GM12874 (cell line): ENCODE measurements around the gene ZFYVE28.

Experiments
- TF ChIP-seq, protein P1 (sequence below): IDR thresholded peaks from 2 replicates; pipeline ENCODE4 v1.5.1; 2011; ENCODE audit warnings: low read depth, mild to moderate bottlenecking, control low read depth, low read length, moderate library complexity; ENCODE audit not compliant: insufficient read depth

ZFYVE28 gene

DNA sequence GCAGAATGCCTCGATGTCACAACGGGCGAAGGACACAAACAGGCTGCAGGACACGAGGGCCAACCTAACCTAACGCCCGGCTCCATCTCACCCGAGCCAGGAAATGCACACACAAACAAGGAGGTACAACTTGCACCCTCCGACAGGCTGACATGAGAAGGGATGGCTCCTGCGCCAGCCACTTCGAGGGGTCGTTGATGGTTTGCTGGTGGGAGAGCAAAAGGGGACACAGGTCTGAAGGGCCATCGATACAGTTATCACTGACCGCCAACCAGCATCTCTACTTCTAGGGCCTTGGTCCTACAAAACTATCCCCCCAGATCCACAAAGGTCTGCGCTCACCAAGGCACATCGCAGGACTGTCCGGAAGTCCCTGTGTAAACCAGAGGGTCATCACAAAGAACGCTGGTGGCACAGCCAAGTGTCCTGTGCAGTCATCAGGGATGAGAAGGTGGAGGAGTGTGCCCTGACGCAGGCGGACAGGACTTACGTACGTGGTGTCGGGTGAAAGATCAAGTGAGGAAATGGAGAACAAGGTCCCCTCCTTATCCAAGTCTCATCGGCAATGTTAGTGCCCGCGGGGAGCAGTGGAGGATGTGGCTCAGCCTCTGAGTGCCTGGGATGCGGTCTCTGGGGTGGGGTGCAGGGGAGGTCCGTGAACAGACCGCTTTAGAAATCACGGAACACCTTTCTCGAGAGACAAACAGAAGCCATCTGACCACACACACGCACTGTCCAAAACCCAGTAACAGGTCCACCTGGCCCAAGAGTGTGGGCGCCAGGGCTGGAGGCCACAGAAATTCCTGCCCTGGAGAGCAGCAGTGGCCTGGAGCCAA, 163.6 kb downstream of the ZFYVE28 start:
- TF ChIP-seq, protein P1, sequence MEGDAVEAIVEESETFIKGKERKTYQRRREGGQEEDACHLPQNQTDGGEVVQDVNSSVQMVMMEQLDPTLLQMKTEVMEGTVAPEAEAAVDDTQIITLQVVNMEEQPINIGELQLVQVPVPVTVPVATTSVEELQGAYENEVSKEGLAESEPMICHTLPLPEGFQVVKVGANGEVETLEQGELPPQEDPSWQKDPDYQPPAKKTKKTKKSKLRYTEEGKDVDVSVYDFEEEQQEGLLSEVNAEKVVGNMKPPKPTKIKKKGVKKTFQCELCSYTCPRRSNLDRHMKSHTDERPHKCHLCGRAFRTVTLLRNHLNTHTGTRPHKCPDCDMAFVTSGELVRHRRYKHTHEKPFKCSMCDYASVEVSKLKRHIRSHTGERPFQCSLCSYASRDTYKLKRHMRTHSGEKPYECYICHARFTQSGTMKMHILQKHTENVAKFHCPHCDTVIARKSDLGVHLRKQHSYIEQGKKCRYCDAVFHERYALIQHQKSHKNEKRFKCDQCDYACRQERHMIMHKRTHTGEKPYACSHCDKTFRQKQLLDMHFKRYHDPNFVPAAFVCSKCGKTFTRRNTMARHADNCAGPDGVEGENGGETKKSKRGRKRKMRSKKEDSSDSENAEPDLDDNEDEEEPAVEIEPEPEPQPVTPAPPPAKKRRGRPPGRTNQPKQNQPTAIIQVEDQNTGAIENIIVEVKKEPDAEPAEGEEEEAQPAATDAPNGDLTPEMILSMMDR: no peak

DNA sequence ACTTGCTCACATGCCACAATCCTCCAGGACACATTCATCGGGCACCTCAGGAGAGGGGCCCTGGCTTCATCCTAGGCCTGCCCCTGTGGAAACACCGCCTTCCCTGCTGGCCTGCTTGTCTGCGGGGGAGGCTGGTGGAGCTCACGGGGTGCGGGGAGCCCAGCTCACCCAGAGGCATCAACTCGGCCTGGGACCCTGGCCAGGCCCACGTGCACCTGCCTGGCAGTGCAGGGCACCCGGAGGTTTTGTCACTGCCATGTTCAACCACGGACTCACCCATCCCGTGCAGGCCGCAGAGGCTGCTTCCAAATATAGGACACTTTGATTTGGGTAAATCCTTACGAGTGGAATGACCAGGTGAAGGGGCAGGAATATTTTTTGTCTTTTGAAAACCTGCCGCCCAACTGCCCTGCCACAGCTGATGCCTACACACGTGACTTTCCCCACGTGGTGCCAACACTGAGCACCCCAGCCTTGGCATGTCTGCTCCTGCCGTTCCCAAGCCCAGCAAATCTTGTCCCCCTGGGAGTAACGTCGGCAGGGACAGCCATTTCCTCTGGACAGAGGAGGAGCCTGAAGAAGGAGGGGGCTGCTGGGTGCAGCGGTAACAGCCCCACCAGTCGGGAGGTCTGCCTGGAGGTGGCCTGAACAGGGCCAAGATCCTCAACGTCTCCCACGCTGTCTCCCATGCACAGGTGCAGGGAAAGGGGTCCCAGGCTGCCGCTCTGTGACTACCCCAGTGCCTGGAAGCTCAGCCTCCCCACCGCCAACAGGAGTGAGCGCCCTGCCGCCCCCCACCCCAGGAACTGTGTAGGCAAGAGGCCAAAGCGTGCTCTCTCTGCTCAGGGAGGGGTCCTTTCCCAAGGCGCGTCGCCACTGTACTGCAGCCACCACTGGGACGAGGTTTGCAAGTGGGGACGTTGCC, 165.0 kb downstream of the ZFYVE28 start:
- TF ChIP-seq, protein P1: no peak

DNA sequence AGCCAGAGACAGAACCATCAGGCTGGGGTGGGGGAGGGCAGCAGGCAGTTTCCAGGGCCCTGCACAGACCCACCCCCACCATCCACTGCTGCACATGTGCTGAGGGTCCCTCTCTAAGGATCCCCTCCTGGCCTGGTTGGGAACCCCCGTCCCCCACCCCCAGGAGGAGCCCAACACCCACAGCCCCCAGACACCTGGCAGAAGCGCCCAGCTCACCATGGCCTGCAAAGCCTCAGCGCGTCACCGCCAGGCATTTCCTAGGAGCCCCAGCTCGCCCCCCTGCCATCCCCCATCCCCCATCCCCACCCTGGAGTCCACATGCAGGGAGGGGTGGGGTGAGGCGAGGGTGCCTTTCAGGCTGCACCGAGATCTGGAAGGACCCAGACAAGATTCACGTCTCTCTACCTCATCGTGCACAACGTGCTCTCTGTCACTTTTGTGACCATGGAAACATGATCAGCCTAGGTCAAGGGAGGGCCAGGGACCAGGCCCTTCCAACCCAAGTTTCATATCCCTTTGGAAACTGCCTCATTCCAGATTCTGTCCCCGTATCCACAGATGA, 165.8 kb downstream of the ZFYVE28 start:
- TF ChIP-seq, protein P1: no peak

DNA sequence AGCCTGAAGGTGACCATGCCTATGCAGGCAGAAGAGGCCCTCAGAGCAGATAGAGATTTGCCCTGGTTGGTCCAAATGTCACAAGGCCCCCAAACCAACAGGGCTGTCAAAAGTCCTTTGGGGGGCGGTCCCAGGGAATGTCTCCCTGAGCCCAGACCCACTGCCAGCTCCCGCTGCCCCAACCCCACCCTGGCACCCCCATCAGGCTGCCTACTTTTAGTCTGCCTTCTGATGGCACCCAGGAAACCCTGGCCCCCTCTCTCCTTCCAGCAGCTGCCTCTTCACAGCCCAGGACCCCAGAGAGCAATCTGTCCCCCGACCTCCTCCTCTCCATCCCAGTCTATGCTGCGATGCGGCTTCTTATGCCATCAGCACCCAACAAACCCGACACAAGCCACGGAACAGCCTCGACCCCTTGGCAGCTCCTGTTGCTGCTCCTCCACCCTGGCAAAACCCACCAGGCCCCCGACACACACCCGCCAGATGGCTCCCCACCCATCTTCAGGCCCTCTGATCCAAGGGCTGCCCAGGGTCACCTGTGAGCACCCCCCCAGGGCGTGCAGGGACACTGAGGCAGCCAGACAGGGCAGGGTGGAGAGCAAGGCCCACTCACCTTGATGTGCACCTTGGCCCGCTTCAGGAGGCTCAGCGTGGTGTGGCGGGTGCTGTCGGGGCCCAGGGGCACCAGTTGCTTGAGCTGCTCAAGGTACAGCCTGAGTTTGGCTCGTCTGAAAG, 166.5 kb downstream of the ZFYVE28 start:
- TF ChIP-seq, protein P1: no peak

DNA sequence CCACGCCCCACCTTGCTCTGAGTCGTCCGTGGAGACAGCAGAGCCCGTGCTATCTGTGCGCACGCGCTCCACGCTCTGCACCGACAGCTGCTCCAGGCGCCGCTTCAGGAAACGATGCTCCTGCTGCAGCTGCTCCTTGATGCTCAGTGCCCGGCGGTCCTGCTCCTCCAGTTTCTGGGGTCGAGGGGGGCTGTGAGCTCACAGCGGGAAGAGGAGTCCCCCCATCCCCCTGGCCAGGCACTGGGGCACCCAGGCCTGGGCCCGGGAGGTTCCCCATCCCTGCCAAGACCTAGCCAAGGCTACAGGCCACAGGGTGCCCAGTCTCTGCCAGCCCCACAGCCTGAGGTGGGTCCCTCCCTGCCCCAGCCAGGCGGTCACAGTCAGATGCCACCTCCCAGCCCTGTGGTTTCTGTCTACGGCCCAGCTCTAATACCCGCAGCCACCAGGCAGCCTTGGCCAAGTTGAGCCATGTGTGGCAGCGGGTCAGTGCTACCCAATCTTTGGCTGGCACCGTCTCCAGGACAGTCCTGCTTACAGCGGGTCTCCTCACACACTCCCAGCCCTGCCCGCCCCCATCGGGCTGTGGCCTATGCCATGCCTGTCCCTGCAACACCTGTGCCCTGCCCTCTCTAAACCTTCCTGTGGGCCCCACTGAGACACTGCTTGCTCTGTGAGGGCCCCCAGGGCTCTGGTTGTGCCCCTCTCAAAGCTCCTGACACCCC, 167.2 kb downstream of the ZFYVE28 start:
- TF ChIP-seq, protein P1: no peak

DNA sequence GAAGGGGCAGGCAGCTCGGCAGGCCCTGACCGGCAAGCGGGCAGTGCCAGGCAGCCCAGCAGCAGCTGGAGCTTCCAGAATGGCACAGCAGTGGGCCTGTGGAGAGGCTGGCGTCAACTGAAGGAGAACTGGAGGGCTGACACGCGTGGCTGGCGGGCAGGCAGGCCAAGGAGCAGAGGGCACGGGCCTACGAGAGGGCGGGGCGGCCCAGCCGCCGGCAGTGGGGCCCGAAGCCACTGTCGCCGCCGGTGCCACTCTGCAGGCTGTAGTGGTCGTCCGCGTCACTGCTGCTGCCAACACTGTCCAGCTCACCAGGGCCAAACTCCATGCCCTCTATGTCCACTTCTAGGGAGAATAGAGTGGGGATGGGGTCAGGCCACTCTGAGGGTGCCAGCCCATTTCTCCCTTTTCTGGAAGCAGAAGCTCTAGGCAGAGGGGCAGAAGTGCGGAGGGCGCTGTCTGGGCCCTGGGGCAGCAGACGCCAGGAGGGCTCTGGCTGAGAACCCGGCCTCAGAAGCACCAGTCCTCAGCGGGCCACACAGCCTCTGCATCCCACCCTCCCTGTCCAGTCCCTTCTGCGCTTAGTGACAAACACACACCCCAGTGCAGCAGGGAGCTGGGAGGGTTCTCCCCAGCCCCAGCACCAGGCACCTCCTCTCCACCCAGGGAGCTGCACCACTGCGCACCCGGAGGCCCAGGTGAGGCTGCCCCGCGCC, 167.9 kb downstream of the ZFYVE28 start:
- TF ChIP-seq, protein P1: no peak
